Measurements from ENCODE around the gene STRA8.

GRCh38 chr7:135247746-135248471, 14.3 kb downstream of the STRA8 start:
- TF ChIP-seq EZH2 (IDR thresholded peaks at IDR 0.05) (no peak), POLR2AphosphoS5 (IDR thresholded peaks at IDR 0.05; ENCODE audit: borderline replicate concordance, low read depth, low read length) (no peak)

Data from SK-N-MC (cell line).